Lower lobe of right lung (tissue), 2 donors: ENCODE results near the gene QPRT. TPM values are rescaled to one million over a fixed set of nuclear protein-coding genes. Genes with fewer than 3 reads are reported as not detected.
A peak's percentile ranks its signal among the peaks of the same experiment; 100 is the strongest.

Experiments used
- ATAC-seq, 2 donors: fragments of 200-7000 bp; cut with Tn5 transposase; one replicate each; pipeline ENCODE4 v1.9.1; 2020 to 2022; ENCODE audit warnings: mild to moderate bottlenecking in 2 of 2, moderate library complexity in 2 of 2
- DNase-seq: peaks from one replicate; pipeline ENCODE4 v3.0.0-alpha.2; 2020
- H3K27ac ChIP-seq: fragments of 200-600 bp; one replicate; pipeline ENCODE4 v1.8.0; 2022
- H3K27me3 ChIP-seq: fragments of 200-600 bp; one replicate; pipeline ENCODE4 v1.8.0; 2022; ENCODE audit warnings: low read depth
- H3K36me3 ChIP-seq: fragments of 200-600 bp; one replicate; pipeline ENCODE4 v1.8.0; 2022; ENCODE audit warnings: mild to moderate bottlenecking
- H3K4me1 ChIP-seq: fragments of 200-600 bp; one replicate; pipeline ENCODE4 v1.8.0; 2022
- H3K4me3 ChIP-seq: fragments of 200-600 bp; one replicate; pipeline ENCODE4 v1.8.0; 2022; ENCODE audit warnings: mild to moderate bottlenecking
- H3K9me3 ChIP-seq: fragments of 200-600 bp; one replicate; pipeline ENCODE4 v1.8.0; 2022
- intact Hi-C: fragments of 100-400 bp; cut with DNase I; formaldehyde crosslinking; loops from one replicate; pipeline ENCODE4 v1.11.0; 2022
- total RNA-seq: library from RNA; stranded (reverse); fragmentation: NEBNext Ultra II Directional; extraction: Animal tissue kit (Norgen Biotek cat#: 25700); gene quantifications from one replicate; pipeline ENCODE4 v1.2.1, GENCODE V29; 2021
- TF ChIP-seq, protein P1 (sequence below): fragments of 200-600 bp; IDR thresholded peaks from one replicate; pipeline ENCODE4 v1.8.0; 2022; ENCODE audit warnings: antibody characterized with exemption, mild to moderate bottlenecking
- donor health status: DM: no; HTN: yes; CAD: no; lungs with severe emphysema.

The QPRT gene
- total RNA-seq, 1 donor from 2014 or later, result 11.0 TPM

DNA sequence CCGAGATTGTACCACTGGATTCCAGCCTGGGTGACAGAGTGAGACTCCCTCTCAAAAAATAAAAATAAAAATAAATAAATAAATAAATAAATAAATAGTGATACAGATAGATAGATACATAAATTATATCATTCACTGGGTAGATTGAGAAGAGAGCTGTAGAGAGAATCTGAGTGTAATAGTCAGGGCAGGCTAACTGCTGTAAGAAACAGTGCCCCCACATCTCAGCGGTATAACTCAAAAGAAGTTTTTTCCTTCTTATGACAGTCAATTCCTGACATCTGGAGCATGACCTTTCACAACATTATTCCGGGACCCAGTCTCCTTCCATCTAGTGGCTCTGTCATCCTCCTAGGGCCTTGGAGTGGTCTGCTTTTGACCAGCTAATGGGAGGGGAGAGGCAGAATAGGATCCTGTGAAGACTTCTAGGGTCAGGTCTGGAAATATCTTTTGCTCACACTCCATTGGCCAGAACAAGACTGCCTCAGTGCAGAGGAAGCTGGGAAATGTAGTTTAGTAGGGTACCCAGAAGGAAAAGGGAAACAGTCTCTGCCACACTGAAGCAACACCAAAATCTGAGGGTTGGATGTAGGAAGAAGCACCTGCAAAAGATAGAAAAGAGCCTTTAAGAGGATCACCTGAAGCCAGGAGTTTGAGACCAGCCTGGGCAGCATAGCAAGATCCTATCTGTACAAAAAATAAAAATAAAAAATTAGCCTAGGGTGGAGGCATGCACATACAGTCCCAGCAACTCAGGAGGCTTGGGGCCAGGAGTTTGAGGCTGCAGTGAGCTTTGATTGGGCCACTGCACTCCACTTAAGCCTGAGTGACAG is 3.0 kb upstream of the QPRT start:
- ATAC-seq (peak; percentile 51 to 70), DNase-seq (no peak)
- TF ChIP-seq, protein P1, sequence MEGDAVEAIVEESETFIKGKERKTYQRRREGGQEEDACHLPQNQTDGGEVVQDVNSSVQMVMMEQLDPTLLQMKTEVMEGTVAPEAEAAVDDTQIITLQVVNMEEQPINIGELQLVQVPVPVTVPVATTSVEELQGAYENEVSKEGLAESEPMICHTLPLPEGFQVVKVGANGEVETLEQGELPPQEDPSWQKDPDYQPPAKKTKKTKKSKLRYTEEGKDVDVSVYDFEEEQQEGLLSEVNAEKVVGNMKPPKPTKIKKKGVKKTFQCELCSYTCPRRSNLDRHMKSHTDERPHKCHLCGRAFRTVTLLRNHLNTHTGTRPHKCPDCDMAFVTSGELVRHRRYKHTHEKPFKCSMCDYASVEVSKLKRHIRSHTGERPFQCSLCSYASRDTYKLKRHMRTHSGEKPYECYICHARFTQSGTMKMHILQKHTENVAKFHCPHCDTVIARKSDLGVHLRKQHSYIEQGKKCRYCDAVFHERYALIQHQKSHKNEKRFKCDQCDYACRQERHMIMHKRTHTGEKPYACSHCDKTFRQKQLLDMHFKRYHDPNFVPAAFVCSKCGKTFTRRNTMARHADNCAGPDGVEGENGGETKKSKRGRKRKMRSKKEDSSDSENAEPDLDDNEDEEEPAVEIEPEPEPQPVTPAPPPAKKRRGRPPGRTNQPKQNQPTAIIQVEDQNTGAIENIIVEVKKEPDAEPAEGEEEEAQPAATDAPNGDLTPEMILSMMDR, result no peak
- H3K36me3 ChIP-seq, result no peaks in the 10 kb centered on the region
- H3K4me3 ChIP-seq, result no peak overlapping the region
- intact Hi-C loops, result no loop called here
- H3K27me3 ChIP-seq, result no peaks in the 10 kb centered on the region
- H3K4me1 ChIP-seq, result no peaks in the 10 kb centered on the region
- no peaks in the 10 kb centered on the region for H3K9me3 ChIP-seq
- H3K27ac ChIP-seq, result no peak overlapping the region

DNA sequence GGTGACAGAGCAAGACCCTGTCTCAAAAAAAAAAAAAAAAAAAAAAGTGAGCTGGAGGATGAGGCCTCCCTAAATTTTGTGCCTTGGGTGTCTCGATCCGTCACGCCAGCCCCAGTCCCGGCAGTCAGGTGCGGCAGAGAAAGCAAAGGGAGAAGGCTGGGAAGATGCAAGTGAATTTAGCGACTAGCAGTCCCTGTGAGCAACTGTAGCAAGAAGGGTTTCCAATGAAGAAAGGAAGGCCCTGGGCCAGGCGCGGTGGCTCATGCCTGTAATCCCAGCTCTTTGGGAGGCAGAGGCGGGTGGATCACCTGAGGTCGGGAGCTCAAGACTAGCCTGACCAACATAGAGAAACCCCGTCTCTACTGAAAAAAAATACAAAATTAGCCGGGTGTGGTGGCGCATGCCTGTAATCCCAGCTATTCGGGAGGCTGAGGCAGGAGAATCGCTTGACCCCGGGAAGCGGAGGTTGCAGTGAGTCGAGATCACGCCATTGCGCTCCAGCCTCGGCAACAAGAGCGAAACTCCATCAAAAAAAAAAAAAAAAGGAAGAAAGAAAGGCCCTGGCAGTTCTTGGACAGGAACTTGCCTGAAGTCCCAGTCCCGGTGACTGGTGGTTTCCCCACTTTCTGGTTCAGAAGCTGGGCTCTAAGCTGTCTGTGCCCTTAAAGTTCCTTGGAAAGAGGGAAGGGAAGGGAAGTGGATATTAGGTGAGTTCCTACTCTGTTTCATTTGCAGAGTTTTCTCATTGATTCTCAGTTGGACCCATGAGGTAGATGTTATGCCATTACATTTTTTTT is 1.8 kb upstream of the QPRT start:
- no peaks in the 10 kb centered on the region for H3K4me1 ChIP-seq
- no peaks in the 10 kb centered on the region for H3K36me3 ChIP-seq
- intact Hi-C loops, result no loop called here
- ATAC-seq, result peak in 1 of 2 donors; percentile 13
- no peak overlapping the region for H3K27ac ChIP-seq
- no peaks in the 10 kb centered on the region for H3K9me3 ChIP-seq
- no peaks in the 10 kb centered on the region for H3K27me3 ChIP-seq
- TF ChIP-seq, protein P1, result no peak
- no peak overlapping the region for H3K4me3 ChIP-seq
- no peak for DNase-seq

DNA sequence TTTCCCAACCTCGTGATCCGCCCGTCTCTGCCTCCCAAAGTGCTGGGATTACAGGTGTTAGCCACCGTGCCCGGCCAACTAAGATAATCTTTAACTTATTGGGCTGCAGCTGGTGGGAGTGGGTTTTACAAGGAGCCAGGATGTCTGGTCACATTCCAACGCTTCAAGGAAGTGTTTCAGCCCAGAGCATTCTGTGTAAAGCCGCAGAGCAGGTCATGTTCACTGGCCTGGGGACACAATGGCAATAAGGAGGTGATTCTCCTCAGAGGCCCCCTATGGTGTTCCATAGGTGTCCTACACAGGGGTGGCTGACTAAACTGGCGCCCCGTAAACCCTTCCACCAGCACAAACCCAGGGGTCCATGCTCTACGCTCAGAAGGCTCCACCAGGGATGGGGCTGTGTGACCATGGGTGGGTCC is 1.2 kb downstream of the QPRT start:
- peak overlapping the region; percentile 42 for H3K4me3 ChIP-seq
- no peaks in the 10 kb centered on the region for H3K36me3 ChIP-seq
- H3K27ac ChIP-seq, result no peak overlapping the region
- DNase-seq (no peak), ATAC-seq (no peak)
- intact Hi-C loops, result no loop called here
- TF ChIP-seq, protein P1, result no peak
- H3K27me3 ChIP-seq, result no peaks in the 10 kb centered on the region
- H3K4me1 ChIP-seq, result no peaks in the 10 kb centered on the region
- no peaks in the 10 kb centered on the region for H3K9me3 ChIP-seq

DNA sequence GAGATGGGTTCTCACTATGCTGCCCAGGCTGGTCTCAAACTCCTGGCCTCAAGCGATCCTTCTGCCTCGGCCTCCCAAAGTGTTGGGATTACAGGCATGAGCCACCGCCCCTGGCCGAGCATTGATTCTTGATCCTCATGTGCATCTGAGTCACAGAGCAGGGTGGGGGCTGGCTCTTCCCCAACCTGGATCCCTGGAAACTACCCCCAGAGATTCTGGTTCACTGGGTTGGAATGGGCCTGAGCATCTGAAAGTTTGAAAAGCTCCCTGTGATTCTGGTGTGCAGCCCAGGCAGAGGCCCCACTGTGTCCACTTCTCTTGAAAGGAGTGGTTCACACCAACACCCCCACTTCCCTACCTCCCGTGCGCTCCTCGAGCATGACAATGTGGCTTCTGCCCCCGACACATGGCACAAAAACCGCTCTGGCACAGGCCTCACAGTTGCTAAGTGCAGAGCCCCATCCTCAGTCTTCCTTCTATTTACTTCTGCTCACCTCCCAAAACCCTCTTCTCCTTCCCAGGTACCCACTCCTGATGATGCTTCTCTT is 4.6 kb downstream of the QPRT start:
- intact Hi-C loops, result no loop called here
- no peaks in the 10 kb centered on the region for H3K36me3 ChIP-seq
- ATAC-seq, result no peak
- H3K27me3 ChIP-seq, result no peaks in the 10 kb centered on the region
- TF ChIP-seq, protein P1, result no peak
- no peak overlapping the region for H3K4me3 ChIP-seq
- H3K9me3 ChIP-seq, result no peaks in the 10 kb centered on the region
- H3K4me1 ChIP-seq, result no peaks in the 10 kb centered on the region
- H3K27ac ChIP-seq, result no peak overlapping the region
- no peak for DNase-seq

DNA sequence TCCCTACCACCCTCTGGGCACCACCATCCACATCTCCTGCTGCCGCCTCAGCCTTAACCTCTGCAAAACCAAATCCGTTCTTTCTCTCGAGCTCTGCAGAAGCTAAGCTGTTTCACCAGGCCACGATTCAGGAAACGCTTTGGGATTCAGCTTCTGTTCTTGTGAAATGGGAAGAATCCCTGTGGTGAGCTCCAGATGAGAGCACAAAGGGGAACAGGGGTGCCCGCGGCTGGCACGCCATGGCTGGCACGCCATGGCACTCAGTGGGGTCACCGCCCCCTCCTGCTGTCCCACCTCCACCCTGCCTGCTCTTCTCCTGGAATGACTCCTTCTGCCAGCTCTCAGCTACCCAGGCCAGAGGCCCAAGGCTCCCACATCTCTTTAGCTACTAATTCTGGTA is 5.7 kb downstream of the QPRT start:
- H3K36me3 ChIP-seq, result no peaks in the 10 kb centered on the region
- DNase-seq, result no peak
- no peaks in the 10 kb centered on the region for H3K27me3 ChIP-seq
- H3K4me3 ChIP-seq, result no peak overlapping the region
- H3K4me1 ChIP-seq, result no peaks in the 10 kb centered on the region
- H3K9me3 ChIP-seq, result no peaks in the 10 kb centered on the region
- intact Hi-C loops, result no loop called here
- no peak for ATAC-seq
- TF ChIP-seq, protein P1, result no peak
- no peak overlapping the region for H3K27ac ChIP-seq
